Measurements from ENCODE around the gene YPEL2. TPM values are rescaled to one million over a fixed set of nuclear protein-coding genes. Genes with fewer than 3 reads are reported as not detected.

Gene YPEL2
- total and polyA plus RNA-seq, 2 of the 13 experiments (the other 11 are each of a cell fraction or from before 2014, with no cell fraction given): 8.5 to 21.1 TPM

GRCh38 chr17:59355030-59355701 lies 23.7 kb downstream of the YPEL2 start:
- TF ChIP-seq NFIC (IDR thresholded peaks at IDR 0.05; ENCODE audit: low read length) (no peak), MAFF (IDR thresholded peaks at IDR 0.05; ENCODE audit: low read depth, low read length) (0 out of 2 replicates have a peak, but pooled peaks have one; percentile 5), MAZ (IDR thresholded peaks at IDR 0.05; ENCODE audit: borderline replicate concordance, low read depth, low read length) (no peak), MAZ (CRISPR knock-in tag; IDR thresholded peaks at IDR 0.05; ENCODE audit: low read depth) (no peak), MAFK (conservative IDR thresholded peaks at IDR 0.05 in 1 of 2, IDR thresholded peaks at IDR 0.05 in 1 of 2; ENCODE audit: low read length in 2 of 2) (0 out of 4 replicates have a peak, but pooled peaks of 1 of the 2 experiments have one; percentile 14)
- CTCF ChIA-PET (ENCODE audit: low intra/inter-chr PET ratio, low total read pairs): no interaction called here
- no peaks in the 10 kb centered on the region for H3K27me3 ChIP-seq (ENCODE audit: control insufficient read depth in 1 of 2, insufficient read depth in 2 of 2, low read length in 2 of 2)
- H3K27ac ChIP-seq (ENCODE audit: extremely low read length, insufficient read depth, low read length): no peak overlapping the region
- FAIRE-seq: no peak
- no peak overlapping the region for H3K4me3 ChIP-seq (replicated peaks in 1 of 3; ENCODE audit: insufficient read depth in 1 of 3, low read depth in 2 of 3, low read length in 3 of 3)
- POLR2A ChIA-PET: interaction anchor here (1.7 to 2.2 kb wide), 2 partner anchors 11 to 22 kb away, joined by 5 to 9 read pairs; no protein-coding TSS in a partner anchor
- peak overlapping the region; percentile 26; the same call in 1 of the 2 replicates for H3K4me2 ChIP-seq (ENCODE audit: low read depth, low read length)
- peaks cover 14% of the 10 kb centered on the region for H3K79me2 ChIP-seq (ENCODE audit: insufficient read depth, low read length)
- WGBS (ENCODE audit: low lambda C conversion rate): 91% methylated on average over 4 of the region's 4 CpGs
- in situ Hi-C loops (cut with HindIII; ENCODE audit: extremely low pct_ligation_motif_present, low pct_unique_long_range_greater_than_20kb) (no loop called here), intact Hi-C loops (cut with micrococcal nuclease; ENCODE audit: unreplicated experiment) (no loop called here)
- no peak overlapping the region for H2AFZ ChIP-seq (ENCODE audit: low read length)
- H3K36me3 ChIP-seq (replicated peaks in 1 of 2; ENCODE audit: control insufficient read depth in 1 of 2, insufficient read depth in 2 of 2, low read length in 2 of 2): peaks cover 2 to 18% of the 10 kb centered on the region in 2 experiments; a peak in 3 of 5 replicates
- peaks cover 58% of the 10 kb centered on the region for H3K4me1 ChIP-seq (ENCODE audit: insufficient read depth, low read length)
- H4K20me1 ChIP-seq (ENCODE audit: insufficient read depth, low read length): peaks cover 5% of the 10 kb centered on the region; the same call in 1 of the 2 replicates
- H3K9me3 ChIP-seq (ENCODE audit: low read length): no peaks in the 10 kb centered on the region
- BruUV-seq (replicated peaks): no TSS peak
- no peak overlapping the region for H3K9ac ChIP-seq (ENCODE audit: insufficient read depth, low read depth, low read length)
- ATAC-seq: no peak
- DNase-seq (ENCODE audit: low spot score): no peak

GRCh38 chr17:59355702-59356325 lies 24.4 kb downstream of the YPEL2 start:
- H3K9me3 ChIP-seq (ENCODE audit: low read length): no peaks in the 10 kb centered on the region
- no peak for DNase-seq (ENCODE audit: low spot score)
- no peak overlapping the region for H3K9ac ChIP-seq (ENCODE audit: insufficient read depth, low read depth, low read length)
- in situ Hi-C loops (cut with HindIII; ENCODE audit: extremely low pct_ligation_motif_present, low pct_unique_long_range_greater_than_20kb) (no loop called here), intact Hi-C loops (cut with micrococcal nuclease; ENCODE audit: unreplicated experiment) (no loop called here)
- no TSS peak for BruUV-seq (replicated peaks)
- peak overlapping the region; percentile 26; the same call in 1 of the 2 replicates for H3K4me2 ChIP-seq (ENCODE audit: low read depth, low read length)
- H2AFZ ChIP-seq (ENCODE audit: low read length): no peak overlapping the region
- H3K79me2 ChIP-seq (ENCODE audit: insufficient read depth, low read length): peaks cover 13% of the 10 kb centered on the region
- ATAC-seq: no peak; the same call in 2 of the 3 replicates
- CTCF ChIA-PET (ENCODE audit: low intra/inter-chr PET ratio, low total read pairs): no interaction called here
- no peak for FAIRE-seq
- H3K4me1 ChIP-seq (ENCODE audit: insufficient read depth, low read length): peaks cover 51% of the 10 kb centered on the region
- no peaks in the 10 kb centered on the region for H3K27me3 ChIP-seq (ENCODE audit: control insufficient read depth in 1 of 2, insufficient read depth in 2 of 2, low read length in 2 of 2)
- peak overlapping the region; percentile 33 for H3K27ac ChIP-seq (ENCODE audit: extremely low read length, insufficient read depth, low read length)
- H3K4me3 ChIP-seq (replicated peaks in 1 of 3; ENCODE audit: insufficient read depth in 1 of 3, low read depth in 2 of 3, low read length in 3 of 3): no peak overlapping the region
- TF ChIP-seq HNF4G (IDR thresholded peaks at IDR 0.05; ENCODE audit: borderline replicate concordance, low read depth, low read length) (no peak), HNF4G (CRISPR knock-in tag; IDR thresholded peaks at IDR 0.05; ENCODE audit: borderline replicate concordance, low read depth) (no peak), ZNF775 (CRISPR knock-in tag; IDR thresholded peaks at IDR 0.05; ENCODE audit: borderline replicate concordance) (no peak), NR2C2 (CRISPR knock-in tag; IDR thresholded peaks at IDR 0.05; ENCODE audit: borderline replicate concordance) (no peak), ZFX (CRISPR knock-in tag; IDR thresholded peaks at IDR 0.05; ENCODE audit: low read depth) (0 out of 2 replicates have a peak, but pooled peaks have one; percentile 16), ZNF460 (CRISPR knock-in tag; IDR thresholded peaks at IDR 0.05; ENCODE audit: borderline replicate concordance) (no peak), ZNF362 (CRISPR knock-in tag; IDR thresholded peaks at IDR 0.05; ENCODE audit: borderline replicate concordance) (0 out of 2 replicates have a peak, but pooled peaks have one; percentile 25), ZNF451 (CRISPR knock-in tag; IDR thresholded peaks at IDR 0.05) (no peak), ZFP36L1 (CRISPR knock-in tag; IDR thresholded peaks at IDR 0.05) (no peak), MYC (CRISPR knock-in tag; IDR thresholded peaks at IDR 0.05; ENCODE audit: borderline replicate concordance) (no peak), ZNF10 (CRISPR knock-in tag; IDR thresholded peaks at IDR 0.05; ENCODE audit: borderline replicate concordance, low read depth) (no peak)
- WGBS (ENCODE audit: low lambda C conversion rate): 41% methylated on average over 4 of the region's 4 CpGs
- peaks cover 5% of the 10 kb centered on the region; the same call in 1 of the 2 replicates for H4K20me1 ChIP-seq (ENCODE audit: insufficient read depth, low read length)
- peaks cover 2 to 18% of the 10 kb centered on the region in 2 experiments; a peak in 3 of 5 replicates for H3K36me3 ChIP-seq (replicated peaks in 1 of 2; ENCODE audit: control insufficient read depth in 1 of 2, insufficient read depth in 2 of 2, low read length in 2 of 2)
- POLR2A ChIA-PET: interaction anchor here (1.7 to 2.2 kb wide), 2 partner anchors 10 to 23 kb away, joined by 5 to 9 read pairs; no protein-coding TSS in a partner anchor
